GM21447 (cell line): ENCODE measurements around the gene HAPLN2.
"Not testable (repeated sequence)": the region's sequence is repeated elsewhere in the genome, so short reads cannot be mapped to it uniquely, and the experiment has no call there.

Source experiments
- ATAC-seq: cut with Tn5 transposase; IDR thresholded peaks from one replicate; pipeline ENCODE4 v1.9.1; 2021; ENCODE audit not compliant: unreplicated experiment

HAPLN2 gene

GRCh38 chr1:156616463-156616862 lies 2.8 kb upstream of the HAPLN2 start:
- no peak for ATAC-seq

DNA sequence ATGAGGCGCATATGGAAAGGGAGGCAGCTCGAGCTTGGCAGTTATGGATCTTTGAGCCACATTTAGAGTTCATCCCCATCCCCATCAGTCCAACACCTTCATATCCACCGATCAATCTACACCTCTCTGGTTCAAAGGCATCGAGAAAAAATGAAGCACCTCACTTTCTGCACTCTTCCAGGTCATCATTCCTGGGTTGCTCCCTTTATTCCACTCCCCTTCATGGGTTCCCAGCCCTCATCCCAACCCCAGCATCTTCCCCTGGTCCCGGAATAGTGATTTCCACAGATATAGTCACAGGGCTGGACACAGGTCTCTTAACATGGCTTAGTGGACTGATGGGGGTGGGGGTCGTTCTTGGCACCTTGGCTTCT lies 354 bp downstream of the HAPLN2 start:
- ATAC-seq: no peak

- ATAC-seq: no peak
Measured at GRCh38 chr1:156622581-156623297, 3.5 kb downstream of the HAPLN2 start.

DNA sequence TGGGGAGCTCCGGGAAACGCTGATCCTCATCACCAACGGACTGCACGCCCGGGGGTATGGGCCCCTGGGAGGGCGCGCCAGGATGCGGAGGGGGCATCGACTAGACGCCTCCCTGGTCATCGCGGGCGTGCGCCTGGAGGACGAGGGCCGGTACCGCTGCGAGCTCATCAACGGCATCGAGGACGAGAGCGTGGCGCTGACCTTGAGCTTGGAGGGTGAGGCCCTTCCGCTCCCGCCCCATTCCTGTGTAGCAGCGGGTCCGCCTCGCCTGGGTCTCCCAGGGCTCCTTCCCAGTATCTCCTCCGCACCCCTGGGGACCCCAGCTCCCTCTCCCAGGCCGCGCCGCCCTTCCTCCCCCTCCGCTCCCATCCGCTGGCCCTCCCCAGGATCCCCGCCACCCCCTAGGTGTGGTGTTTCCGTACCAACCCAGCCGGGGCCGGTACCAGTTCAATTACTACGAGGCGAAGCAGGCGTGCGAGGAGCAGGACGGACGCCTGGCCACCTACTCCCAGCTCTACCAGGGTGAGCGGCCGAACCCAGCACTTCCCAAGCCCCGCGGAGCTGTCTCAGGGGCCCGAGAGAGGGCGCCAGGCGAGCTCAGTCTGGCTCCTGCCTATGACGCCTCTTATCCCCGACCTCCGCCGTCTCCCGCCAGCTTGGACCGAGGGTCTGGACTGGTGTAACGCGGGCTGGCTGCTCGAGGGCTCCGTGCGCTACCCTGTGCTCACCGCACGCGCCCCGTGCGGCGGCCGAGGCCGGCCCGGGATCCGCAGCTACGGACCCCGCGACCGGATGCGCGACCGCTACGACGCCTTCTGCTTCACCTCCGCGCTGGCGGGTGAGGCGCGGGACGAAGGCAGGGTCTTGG lies 5.0 kb downstream of the HAPLN2 start:
- ATAC-seq: no peak

DNA sequence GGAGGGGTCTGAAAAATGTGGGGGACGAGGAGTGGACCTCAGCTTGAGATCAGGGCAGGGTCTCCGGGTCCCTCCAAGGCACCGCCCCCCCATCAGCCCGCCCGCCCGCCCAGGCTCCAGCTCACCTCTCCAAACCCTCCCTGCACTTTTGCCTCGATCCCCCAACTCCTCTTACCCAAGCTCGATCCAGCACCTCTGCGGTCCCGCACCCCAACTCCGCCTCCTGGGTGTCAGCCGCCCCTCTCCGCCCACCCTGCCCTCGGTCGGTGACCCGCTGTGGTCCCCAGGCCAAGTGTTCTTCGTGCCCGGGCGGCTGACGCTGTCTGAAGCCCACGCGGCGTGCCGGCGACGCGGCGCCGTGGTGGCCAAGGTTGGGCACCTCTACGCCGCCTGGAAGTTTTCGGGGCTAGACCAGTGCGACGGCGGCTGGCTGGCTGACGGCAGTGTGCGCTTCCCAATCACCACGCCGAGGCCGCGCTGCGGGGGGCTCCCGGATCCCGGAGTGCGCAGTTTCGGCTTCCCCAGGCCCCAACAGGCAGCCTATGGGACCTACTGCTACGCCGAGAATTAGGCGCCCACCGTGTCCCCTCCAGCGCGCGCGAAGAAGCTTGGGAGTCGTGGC lies 5.7 kb downstream of the HAPLN2 start:
- ATAC-seq: no peak

DNA sequence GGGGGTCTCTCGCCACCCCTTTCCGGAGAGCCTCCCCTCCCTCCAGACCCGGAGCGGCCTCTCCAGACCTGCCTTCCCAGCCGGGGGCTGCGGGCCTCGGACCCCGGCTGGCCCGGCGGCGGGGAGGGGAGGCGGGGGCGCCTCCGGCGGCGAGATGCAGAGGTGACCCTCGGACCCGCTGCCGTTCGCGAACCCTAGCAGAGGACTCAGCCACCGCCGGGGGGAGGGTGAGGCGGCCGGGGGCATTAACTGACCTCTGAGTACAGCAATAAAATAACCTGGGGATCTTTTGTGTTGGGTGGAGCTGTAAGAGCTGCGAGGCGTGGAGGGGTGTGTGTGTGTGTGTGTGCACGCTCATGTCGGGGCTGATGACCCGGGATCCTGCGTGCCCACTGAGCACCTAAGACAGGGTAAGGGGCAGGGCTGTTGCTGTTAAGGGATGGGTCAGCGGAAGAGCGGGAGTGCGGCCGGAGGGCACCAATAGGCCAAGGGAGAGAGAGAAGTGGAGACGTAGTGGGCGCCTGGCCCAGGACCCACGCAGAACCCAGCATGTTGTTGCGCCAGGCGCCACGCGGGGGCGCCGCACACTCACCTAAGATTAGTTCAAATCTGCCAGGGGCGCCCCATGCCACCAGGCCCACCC lies 6.3 kb downstream of the HAPLN2 start:
- ATAC-seq: no peak

DNA sequence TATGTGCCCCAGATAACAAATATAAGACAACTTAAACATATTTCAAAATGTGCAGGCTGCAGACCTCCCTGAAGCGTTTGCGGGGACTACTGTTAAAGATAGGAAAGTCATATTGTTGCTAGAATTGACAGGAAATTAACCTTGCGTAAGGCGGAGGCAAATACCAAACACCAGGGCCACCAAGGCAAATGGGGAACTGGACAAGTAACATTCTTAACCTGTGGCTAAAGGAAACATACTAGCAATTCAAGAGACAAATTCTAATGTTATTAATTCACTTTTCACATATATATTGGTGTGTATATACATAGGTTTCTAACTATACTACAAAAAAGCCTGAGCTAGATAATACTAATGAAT lies 6.8 kb downstream of the HAPLN2 start:
- ATAC-seq: no peak

GRCh38 chr1:156627313-156627880 lies 8.2 kb downstream of the HAPLN2 start:
- no peak for ATAC-seq

DNA sequence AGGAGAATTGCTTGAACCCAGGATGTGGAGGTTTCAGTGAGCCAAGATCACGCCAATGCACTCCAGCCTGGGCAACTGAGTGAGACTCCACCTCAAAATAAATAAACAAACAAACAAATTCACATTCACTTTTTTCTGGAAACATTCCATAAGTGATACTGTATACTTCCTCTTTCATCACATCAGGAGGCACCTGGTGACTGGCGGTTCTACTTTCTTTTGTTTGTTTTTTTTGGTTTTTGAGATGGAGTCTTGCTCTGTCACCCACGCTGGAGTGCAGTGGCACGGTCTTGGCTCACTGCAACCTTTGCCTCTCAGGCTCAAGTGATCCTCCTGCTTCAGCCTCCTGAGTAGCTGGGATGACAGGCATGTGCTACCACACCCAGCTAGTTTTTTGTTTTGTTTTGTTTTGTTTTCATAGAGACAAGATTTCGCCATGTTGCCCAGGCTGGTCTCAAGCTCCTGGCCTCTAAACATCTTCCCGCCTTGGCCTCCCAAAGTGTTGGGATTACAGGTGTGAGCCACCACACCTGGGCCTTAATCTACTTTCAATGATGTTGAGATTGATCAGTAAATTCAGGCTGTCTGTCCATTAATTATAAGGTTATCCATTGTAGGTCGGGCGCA lies 10.7 kb downstream of the HAPLN2 start:
- ATAC-seq: no peak

DNA sequence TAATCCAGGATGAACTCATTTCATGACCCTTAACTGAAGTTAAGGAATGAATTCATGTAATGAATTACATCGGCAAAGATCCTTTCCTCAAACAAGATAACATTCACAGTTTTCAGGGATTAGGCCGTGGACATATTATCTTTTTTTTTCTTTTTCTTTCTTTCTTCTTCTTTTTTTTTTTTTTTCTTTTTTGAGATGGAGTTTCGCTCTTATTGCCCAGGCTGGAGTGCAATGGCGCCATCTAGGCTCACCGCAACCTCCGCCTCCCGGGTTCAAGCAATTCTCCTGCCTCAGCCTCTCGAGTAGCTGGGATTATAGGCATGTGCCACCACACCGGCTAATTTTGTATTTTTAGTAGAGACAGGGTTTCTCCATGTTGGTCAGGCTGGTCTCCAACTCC lies 11.9 kb downstream of the HAPLN2 start:
- ATAC-seq: not testable (repeated sequence)

DNA sequence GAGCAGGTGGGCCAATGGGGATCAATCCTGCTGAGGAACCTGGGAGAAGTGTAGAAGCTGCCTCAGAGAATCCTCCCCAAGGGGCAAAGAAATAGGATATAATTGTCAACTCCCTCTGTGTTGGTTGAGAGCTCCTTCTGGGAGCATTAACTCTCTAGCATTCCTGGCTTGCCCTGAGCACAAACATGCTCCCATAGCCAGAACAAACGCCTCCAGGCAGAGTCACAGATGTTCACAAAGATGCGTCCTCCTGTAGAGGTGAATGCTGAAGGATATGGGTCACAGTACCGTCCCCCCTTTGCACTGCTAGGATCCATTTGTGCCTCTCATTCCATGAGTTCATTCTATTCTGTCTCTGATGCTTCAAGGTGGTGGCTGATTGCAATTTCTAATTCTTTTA lies 13.1 kb downstream of the HAPLN2 start:
- no peak for ATAC-seq

GRCh38 chr1:156638189-156638985 lies 19.2 kb downstream of the HAPLN2 start:
- ATAC-seq: no peak

GRCh38 chr1:156639601-156640101 lies 20.4 kb downstream of the HAPLN2 start:
- no peak for ATAC-seq

- no peak for ATAC-seq
Measured at GRCh38 chr1:156640842-156641706, 21.9 kb downstream of the HAPLN2 start.

GRCh38 chr1:156641761-156642264 lies 22.6 kb downstream of the HAPLN2 start, which contains the start of gene BCAN:
TSS of gene BCAN (plus strand) at chr1:156642117. CDS start at chr1:156646055, 3,938 bp downstream.
- no peak for ATAC-seq

DNA sequence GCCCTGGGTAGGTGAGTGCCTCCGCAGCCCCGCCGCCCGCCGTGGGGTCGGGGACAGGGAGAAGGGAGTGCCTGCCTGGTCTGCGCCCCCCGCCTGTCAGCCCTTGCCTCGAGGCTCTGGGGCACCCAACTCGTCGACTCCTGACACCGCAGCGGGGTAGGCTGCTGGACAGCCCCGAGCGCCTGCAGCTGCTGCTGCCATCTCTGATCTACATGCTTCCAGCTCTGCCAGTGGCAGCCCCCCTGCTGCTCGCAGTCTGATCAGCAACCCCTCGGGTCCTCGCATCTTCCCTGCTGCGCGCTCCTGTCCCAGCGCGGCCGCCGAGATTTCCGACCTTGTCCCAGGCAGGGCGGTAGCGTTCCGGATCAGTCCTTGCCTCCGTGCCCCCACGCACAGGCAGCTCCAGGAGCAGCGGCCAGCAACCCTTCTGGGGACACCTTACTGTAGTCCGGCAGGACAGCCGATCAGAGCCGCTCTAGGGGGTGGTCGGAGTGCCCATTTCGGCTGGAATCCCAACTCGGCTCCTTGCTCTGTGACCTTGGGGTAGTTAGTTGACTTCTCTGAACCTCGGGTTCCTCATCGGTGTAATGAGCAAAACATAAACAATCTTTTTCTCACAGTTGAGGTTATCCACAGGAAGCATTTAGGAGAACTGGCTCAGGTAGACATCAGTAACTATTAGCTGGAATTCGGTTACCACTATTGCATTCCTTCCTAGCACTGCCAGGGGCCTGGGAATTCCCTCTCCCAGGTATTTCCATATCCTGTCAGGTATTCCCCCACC lies 23.2 kb downstream of the HAPLN2 start:
- ATAC-seq: no peak

DNA sequence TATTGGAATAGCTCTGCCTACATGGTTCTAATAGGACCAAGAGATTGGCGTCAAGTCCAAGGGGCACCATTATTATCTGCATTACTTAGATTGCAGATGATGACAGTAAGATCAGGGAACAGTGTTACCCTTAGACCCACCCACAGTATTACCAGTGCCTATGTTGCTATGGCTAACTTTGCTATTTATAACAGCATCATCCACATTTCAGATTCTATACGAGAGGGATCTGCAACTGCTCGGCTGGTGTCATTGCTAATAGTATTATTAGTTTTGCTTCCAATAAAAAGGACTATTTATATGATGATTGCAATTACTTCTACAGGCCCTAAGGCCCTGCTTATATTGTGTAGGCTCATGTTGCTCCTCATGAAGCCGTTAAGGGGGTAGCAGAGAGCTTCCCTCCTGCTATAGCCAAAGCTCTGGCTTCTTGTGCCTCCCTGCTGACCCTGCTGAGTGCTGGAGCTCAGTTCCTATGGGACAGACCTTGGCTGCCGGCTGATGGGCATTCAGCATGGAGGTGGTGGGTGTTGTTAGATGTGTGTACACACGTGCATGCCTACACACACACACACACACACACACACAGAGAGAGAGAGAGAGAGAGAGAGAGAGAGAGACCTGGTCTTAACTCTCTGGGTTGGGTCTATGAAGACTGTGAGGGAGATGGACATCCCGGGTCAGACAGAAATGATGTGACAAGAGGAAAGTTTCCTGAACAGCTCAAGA lies 24.0 kb downstream of the HAPLN2 start:
- ATAC-seq: no peak
